Cortex of kidney (tissue), 1 donor: ENCODE data around the gene INPP5A.
"Not testable (repeated sequence)": the region's sequence is repeated elsewhere in the genome, so short reads cannot be mapped to it uniquely, and the experiment has no call there.

Source experiments
- DNase-seq: peaks from one replicate; lab custom pipeline; 2025; lab: John Stamatoyannopoulos, UW

The INPP5A gene

GRCh38 chr10:132658546-132659205 lies 121.1 kb downstream of the INPP5A start:
- DNase-seq, result no peak

DNA sequence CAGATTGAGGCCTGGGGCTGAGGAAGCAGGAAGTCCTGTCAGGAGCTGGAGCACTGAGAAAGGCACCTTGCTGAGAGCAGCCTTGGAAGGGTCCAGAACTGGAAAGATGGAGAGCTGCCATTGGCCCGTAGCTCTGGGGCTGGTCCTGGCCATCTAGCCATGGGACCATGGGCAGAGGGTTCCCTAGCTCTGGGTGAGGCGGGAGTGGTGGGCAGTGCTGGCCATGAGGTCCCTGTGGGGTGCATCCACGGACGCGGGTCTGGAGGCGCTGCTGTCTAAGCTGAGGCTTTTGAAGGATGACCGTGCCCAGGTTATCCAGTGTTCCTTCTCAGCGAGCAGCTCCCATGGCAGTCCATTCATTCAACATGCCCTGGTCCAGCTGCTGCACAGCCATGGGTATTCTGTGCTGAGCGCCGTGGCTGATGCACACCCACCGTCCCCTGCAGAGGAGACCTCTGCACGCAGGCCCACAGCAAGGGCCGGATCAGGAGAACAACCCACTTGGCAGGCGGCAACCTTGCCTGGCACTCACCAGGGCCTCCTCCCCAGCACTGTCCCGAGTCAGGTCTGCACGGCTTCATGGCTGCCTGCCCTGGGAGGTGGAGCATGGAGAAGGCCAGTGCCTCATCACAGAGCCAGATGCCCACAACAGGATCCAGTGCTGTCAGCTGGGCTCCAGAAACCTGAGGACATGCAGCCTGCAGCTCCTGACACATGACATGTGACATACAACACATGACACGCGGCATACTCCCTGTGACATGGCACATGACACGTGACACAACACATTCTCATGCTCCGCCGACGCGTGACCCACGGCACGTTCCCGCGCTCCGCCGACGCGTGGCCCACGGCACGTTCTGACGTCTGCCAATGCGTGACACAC lies 121.9 kb downstream of the INPP5A start:
- DNase-seq, result no peak

GRCh38 chr10:132660385-132660784 lies 122.8 kb downstream of the INPP5A start:
- no peak for DNase-seq

- DNase-seq, result no peak
Measured at GRCh38 chr10:132662186-132662920, 124.8 kb downstream of the INPP5A start.

DNA sequence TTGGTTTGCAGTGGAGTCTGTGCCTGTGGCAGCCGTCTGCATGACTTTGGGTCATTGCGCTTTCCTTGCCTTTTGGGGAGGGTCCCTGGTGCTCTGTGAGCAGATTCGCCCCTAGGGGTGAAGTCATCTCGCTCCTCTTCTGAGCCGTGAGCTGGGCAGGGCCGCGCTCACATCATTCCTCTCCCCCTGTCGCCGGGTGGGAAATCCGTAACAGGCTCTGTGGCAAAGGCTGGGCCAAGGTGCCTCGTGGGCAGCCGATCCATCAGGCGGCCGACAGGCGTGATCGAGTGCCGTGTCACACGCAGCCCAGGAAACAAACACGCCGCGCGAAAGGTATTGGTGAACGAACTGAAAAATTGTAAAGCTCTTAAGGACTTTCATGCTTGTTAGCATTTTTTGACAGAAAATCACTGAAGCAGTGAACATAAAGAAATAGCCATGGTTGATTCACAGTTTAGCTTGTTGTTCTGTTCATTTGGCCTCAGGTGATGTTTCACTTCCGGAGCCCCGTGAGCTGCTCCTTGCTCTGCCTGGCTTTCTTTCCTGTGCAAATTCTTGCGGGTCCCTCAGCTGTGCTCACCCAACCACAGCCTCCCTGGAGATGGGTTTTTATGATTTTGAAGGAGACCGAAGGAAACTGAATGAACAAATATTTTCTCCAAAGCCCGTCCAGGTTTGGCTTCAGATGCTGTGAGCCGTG lies 126.2 kb downstream of the INPP5A start:
- DNase-seq, result no peak

- no peak for DNase-seq
Measured at GRCh38 chr10:132664407-132664806, 126.8 kb downstream of the INPP5A start.

DNA sequence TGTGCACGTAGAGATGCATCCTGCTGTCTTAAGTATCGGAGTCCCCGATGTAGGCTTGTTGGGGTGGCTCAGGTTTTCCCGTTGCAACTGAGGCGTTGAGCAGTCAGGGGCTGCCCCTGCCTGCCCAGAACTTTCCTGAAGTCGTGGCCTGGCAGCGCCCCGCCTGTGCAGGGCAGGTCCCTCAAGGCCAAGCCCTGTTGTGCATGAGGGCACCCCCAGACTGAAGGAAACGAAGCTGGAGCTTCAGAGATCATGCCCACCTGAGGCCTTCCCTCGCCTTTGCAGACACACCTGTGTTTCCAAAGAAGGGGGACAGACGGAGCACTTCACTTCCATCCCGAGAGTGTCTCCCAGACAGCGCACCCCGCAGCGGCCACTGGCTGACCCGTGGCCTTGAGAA lies 127.3 kb downstream of the INPP5A start:
- DNase-seq, result no peak

- DNase-seq, result no peak
Measured at GRCh38 chr10:132665946-132666704, 128.5 kb downstream of the INPP5A start.

DNA sequence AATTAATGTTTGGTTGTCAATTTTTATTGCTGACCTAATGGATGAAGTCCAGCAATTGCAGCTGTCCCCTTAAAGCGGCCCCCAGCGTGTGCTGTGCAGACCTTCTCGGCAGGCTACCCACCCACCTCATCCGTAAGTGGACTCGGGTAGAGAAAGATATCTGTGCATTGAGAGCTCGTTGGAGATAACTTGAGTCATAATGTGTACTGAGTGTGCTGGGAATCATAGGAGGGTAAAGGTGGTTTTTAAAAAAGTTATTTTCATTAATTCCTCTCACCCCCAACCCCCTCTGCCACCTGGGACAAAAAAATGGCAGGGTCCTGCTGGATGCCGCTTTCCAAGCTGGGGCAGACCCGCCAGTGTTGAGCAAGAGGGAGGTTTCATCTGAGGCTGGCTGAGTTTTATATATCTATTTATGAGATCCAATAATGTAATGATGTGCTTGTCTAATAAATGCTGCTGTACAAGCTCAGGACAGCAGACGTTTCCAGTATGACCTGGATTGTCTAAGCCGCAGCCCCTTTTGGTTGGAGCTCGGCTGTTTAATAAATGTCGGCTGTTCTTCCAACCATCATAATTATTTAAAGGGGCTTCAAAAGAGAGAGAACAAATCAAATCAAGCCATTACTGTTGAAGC lies 129.2 kb downstream of the INPP5A start:
- DNase-seq, result no peak

GRCh38 chr10:132667342-132668047 lies 129.9 kb downstream of the INPP5A start:
- DNase-seq, result no peak

DNA sequence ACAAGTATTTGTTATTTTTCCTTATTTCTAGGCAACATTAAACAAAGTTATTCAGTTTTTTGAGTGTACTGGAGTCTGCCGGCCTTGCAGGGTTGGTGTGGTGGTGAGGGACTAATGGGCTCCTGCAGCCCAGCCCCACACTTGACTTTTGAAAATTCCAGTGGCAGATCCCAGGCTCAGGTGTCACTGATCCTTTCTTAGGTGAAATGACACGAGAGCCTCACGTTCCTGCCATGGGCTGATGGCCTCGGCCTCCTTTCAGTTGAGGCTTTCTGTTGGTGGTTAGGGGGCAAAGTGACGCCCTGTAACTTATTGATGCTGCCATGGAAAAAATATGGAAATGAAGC lies 130.4 kb downstream of the INPP5A start:
- DNase-seq, result no peak

DNA sequence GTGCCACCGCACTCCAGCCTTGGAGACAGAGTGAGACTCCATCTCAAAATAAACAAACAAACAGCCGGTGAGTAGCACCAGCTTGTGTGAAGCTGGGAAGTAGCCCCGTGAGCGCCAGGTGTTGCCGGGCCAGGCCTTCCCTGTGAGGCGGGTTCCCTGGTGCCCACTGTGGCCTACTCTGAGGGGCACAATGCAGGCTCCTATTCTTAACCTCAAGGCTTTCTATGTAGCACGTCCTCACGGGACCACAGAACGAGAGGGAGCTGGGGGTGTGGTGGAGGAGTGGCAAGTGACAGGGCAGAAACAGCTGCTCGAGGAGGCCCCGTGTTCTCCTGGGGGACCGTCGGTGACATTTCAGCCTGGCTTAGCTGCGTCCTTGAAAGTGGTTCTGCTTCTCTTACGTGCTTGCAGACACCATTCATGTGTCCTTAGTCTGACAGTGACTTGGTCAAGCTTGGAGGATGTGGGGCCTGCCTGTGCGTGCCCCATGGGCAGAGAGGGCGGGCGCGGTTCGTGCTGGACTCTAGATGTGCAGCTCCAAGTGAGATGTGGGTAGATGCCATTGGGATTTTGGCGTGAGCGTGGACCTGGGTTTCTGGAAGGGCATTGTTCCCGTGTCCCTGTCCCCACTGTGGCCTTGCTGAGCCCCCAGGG lies 131.7 kb downstream of the INPP5A start:
- DNase-seq, result no peak

DNA sequence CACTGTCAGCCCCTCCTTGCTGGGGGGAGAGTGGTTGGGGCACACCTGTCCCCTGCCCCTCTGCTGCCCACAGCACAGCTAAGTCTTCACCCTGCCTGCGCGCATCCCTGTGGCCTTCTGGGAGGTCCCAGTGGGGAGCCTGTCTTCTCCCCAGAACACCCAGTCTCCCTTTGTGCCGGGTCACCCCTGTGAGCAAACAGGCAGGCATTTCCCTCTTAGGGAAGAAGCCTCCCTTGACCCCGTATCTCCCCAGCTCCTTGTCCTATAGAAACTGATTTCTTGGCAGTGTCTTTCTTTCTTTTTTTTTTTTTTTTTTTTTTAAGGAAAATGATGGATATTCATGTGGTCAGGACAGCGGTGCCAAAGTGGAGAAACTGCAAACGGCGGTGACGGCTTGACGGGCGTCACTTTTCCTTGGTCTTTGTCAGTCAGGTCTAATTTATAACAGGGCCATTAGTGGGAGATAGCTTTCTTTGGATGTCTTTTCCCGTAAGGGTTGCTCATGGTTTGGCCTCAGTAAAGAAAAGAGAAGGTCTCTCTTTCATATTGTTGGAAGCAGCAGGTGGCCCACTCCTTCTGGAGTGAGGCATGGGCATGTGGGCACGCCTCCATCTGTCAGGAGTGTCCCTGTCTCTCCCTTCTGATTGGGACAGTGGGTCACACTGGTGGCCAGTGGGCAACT lies 133.1 kb downstream of the INPP5A start:
- no peak for DNase-seq

DNA sequence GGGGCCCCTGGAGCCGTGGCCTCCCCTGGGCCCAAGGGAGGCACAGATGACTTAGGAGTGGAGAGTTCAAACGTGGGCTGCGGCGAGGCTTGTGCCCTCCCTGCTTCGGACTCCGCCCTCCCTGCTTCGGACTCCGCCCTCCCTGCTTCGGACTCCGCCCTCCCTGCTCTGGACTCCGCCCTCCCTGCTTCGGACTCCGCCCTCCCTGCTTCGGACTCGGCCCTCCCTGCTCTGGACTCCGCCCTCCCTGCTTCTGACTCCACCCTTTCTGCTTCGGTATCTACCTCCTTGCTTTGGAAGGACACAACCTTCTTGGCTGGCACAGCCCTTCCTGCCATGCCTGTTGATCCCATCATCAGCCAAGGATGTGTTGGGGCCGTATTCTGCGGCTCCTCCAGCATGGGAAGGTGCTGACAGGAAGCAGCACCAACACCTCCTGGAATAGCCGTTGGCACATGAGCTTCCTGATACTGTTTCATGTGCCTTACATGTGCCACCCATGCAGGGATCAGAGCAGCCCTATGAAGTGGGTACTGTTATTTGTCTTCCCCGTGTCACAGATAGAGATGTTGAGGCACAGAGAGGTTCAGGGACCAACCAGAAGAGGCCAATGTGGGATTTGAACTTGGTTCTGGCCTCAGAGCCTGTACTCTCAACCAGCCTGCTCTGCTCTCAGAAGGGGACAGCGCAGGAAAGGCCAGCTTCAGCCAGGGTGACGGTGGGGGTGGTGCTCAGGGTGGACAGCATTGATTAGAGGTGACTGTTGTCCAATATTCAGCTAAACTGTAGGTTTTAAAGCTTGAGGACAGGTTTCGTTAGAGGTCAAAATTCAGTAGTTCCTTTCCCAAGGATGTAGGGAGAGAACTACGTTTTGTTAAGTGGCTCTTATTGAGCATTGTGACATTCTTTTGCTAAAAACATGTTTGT lies 133.9 kb downstream of the INPP5A start:
- no peak for DNase-seq

DNA sequence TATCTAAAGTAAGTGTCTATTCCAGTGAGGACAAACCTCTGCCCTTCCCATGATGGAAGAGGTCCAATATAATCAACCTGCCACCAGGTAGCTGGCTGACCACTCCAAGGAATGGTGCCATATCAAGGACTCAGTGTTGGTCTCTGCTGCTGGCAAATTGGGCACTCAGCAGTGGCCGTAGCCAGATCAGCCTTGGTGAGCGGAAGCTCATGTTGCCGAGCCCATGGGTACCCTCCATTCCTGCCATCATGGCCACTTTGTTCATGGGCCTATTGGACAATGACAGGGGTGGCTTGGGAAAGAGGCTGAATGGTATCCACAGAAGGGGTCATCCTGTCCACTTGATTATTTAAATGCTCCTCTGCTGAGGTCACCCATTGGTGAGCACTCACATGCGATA lies 136.2 kb downstream of the INPP5A start:
- DNase-seq, result not testable (repeated sequence)

GRCh38 chr10:132674311-132674710 lies 136.7 kb downstream of the INPP5A start:
- no peak for DNase-seq

DNA sequence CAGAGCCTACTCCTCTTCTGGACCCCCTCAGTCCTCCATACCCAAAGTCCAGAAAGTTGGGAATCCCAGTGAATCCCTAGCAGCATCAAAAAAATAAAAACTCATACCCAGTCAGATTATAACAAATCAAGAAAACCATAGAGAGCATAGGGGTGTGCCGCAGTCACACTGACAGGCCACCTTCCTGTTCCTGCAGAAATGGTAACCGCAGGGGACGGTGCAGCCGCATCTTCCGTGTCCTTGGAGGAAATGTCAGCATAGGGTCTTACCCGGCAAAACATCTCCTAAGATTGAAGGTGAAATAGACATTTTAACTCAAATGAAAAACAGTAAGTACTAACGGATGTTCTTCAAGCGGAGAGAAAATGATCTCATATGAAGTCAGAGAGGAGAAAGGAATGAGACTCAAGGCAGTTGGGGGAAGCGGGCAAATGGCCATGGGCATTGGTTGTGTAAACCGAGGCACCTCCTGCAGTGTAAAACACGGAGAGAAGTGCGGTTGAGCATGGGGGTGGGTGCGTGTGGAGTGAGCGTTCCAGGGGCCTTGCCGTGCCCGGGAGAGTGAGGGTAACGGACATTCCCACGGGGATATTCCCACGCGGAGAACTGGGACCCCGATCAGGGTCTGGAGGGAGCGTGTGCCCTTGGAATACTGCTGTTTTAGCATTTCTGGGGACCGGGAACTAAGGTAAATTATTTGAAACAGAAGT lies 137.6 kb downstream of the INPP5A start:
- DNase-seq, result no peak
